ENCODE data around the gene BTBD1. TPM values are rescaled to one million over a fixed set of nuclear protein-coding genes. Genes with fewer than 3 reads are reported as not detected.

BTBD1 gene
- total RNA-seq: 51.3 TPM

GRCh38 chr15:83066734-83067637, at the start of gene BTBD1:
Gene BTBD1 (minus strand): TSS chr15:83067252. CDS start chr15:83067151, 101 bp downstream.
- intact Hi-C loops (cut with DNase I): loop anchor here (2.0 kb wide), 1 partner anchor 140 kb away; the partner anchor contains the start of gene HDGFL3
- Histone ChIP-seq H3K27ac (peak within 1 kb of the TSS; percentile 94), H3K4me1 (peaks cover 47% of the 10 kb centered on the region)

GRCh38 chr15:83115831-83116565, 48.9 kb upstream of the BTBD1 start:
- Histone ChIP-seq H3K36me3 (no peaks in the 10 kb centered on the region), H3K27me3 (no peaks in the 10 kb centered on the region), H3K4me3 (no peak overlapping the region), H3K4me1 (no peaks in the 10 kb centered on the region), H3K9me3 (no peaks in the 10 kb centered on the region), H3K27ac (no peak overlapping the region)
- no peak for TF ChIP-seq POLR2AphosphoS5 (IDR thresholded peaks at IDR 0.05; ENCODE audit: insufficient read depth in 1 of 2, low read depth in 1 of 2)
- no peak for TF ChIP-seq CTCF (IDR thresholded peaks at IDR 0.05)
- TF ChIP-seq POLR2A (IDR thresholded peaks at IDR 0.05): no peak
- no peak for DNase-seq (ENCODE audit: extremely low spot score in 2 of 2)
- intact Hi-C loops (cut with DNase I): no loop called here

More at GRCh38 chr15:83066734-83067637, at the start of gene BTBD1:
- DNase-seq (ENCODE audit: extremely low spot score in 2 of 2): peak in 1 of 2 donors; percentile 93
- Histone ChIP-seq H3K27me3 (no peaks in the 10 kb centered on the region), H3K4me3 (peak within 1 kb of the TSS; percentile 55 to 86), H3K9me3 (no peaks in the 10 kb centered on the region), H3K36me3 (no peaks in the 10 kb centered on the region)
- TF ChIP-seq POLR2AphosphoS5 (IDR thresholded peaks at IDR 0.05; ENCODE audit: insufficient read depth in 1 of 2, low read depth in 1 of 2): peak in 1 of 2 donors; percentile 71
- TF ChIP-seq CTCF (IDR thresholded peaks at IDR 0.05): no peak
- TF ChIP-seq POLR2A (IDR thresholded peaks at IDR 0.05): peak in 1 of 2 donors; percentile 88

- H3K27ac ChIP-seq: no peak overlapping the region
- no peak for DNase-seq (ENCODE audit: extremely low spot score in 2 of 2)
- TF ChIP-seq POLR2AphosphoS5 (IDR thresholded peaks at IDR 0.05; ENCODE audit: insufficient read depth in 1 of 2, low read depth in 1 of 2): no peak
- no peak for TF ChIP-seq POLR2A (IDR thresholded peaks at IDR 0.05)
- TF ChIP-seq CTCF (IDR thresholded peaks at IDR 0.05): no peak
- intact Hi-C loops (cut with DNase I): no loop called here
- H3K4me3 ChIP-seq: no peak overlapping the region
- no peaks in the 10 kb centered on the region for H3K4me1 ChIP-seq
- no peaks in the 10 kb centered on the region for H3K27me3 ChIP-seq
- no peaks in the 10 kb centered on the region for H3K36me3 ChIP-seq
- H3K9me3 ChIP-seq: no peaks in the 10 kb centered on the region
Measured at GRCh38 chr15:83115410-83115809, 48.4 kb upstream of the BTBD1 start.

- H3K36me3 ChIP-seq: no peaks in the 10 kb centered on the region
- intact Hi-C loops (cut with DNase I): no loop called here
- no peak overlapping the region for H3K4me3 ChIP-seq
- no peak overlapping the region for H3K27ac ChIP-seq
- no peaks in the 10 kb centered on the region for H3K27me3 ChIP-seq
- no peak for TF ChIP-seq POLR2A (IDR thresholded peaks at IDR 0.05)
- no peaks in the 10 kb centered on the region for H3K9me3 ChIP-seq
- H3K4me1 ChIP-seq: no peaks in the 10 kb centered on the region
- DNase-seq (ENCODE audit: extremely low spot score in 2 of 2): no peak
Measured at GRCh38 chr15:83114856-83115255, 47.8 kb upstream of the BTBD1 start.

- no peaks in the 10 kb centered on the region for H3K9me3 ChIP-seq
Measured at GRCh38 chr15:83113881-83114674, 47.0 kb upstream of the BTBD1 start.

More at GRCh38 chr15:83113881-83114674, 47.0 kb upstream of the BTBD1 start:
- Histone ChIP-seq H3K27me3 (no peaks in the 10 kb centered on the region), H3K4me3 (no peak overlapping the region), H3K4me1 (no peaks in the 10 kb centered on the region), H3K27ac (no peak overlapping the region), H3K36me3 (no peaks in the 10 kb centered on the region)
- peak in 1 of 2 donors; percentile 88 for DNase-seq (ENCODE audit: extremely low spot score in 2 of 2)
- intact Hi-C loops (cut with DNase I): no loop called here
- TF ChIP-seq POLR2A (IDR thresholded peaks at IDR 0.05): no peak
- TF ChIP-seq POLR2AphosphoS5 (IDR thresholded peaks at IDR 0.05; ENCODE audit: insufficient read depth in 1 of 2, low read depth in 1 of 2): no peak
